HG03159 (cell line): ENCODE measurements around the gene ZNF548.
"Not testable (repeated sequence)": the region's sequence is repeated elsewhere in the genome, so short reads cannot be mapped to it uniquely, and the experiment has no call there.

ENCODE experiments used
- ATAC-seq: cut with Tn5 transposase; IDR thresholded peaks from one replicate; pipeline ENCODE4 v1.9.1; 2021; ENCODE audit warnings: mild to moderate bottlenecking, moderate library complexity; ENCODE audit not compliant: unreplicated experiment

The ZNF548 gene

DNA sequence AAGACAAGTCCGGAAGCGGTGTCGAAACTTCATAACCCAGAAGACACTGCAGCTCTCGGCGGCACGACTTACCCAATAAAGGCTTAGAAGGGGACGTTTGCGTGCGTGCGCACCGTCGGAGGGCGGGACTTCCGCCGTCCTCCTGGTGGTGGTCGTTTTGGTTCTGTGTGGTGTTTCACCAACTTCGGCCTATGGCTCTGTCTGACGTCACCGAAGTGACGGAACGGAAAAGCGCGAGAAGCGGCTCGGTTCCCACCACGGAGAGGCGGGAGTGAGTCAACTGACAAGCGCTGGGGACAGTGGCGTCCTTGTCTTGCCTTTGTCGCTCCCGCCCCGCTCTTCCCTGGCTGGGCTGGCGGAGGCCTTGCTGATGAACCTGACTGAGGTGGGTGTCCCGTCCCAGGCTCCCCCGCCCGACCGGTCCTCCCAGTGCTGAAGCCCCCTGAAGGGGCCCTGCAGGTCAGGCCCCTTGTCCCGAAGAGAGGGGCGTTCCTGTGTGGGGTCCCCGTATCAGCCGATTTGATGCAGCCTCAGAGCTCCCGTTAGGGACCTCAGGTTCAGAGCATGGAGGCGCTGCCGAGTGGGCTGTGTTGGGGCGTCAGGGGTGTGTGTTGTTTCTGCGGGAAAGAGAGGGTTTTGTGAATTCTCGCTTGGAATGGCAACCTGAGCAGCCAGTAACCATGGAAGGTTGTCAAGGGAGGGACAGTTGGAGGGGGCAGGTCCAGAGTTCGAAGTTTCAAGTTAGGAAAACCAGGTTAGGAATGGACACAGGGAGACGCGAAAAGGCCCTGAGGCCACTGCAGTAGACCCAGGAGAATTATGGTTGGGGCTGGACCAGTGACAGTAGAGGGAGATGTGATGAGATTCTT lies at the start of gene ZNF548:
Gene ZNF548, plus strand, starts transcription at position 125 of the 869 bp plus-strand sequence. Its CDS starts 246 bp downstream, at position 371.
- ATAC-seq, result peak; percentile 99

DNA sequence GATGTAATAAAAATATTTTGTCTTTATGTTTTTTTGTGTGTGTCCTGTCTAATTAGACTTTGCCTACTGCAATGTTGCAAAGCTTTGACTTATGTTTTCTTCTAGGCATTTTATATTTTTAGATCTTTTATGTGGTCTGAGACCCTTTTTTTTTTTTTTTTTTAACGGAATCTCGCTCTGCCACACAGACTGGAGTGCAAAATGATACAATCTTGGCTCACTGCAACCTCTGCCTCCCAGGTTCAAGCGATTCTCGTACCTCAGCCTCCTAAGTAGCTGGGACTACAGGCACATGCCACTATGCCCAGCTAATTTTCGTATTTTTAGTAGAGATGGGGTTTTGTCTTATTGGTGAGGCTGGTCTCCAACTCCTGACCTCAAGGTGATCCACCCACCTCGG lies 47.1 kb upstream of the ZNF548 start:
- no peak for ATAC-seq

DNA sequence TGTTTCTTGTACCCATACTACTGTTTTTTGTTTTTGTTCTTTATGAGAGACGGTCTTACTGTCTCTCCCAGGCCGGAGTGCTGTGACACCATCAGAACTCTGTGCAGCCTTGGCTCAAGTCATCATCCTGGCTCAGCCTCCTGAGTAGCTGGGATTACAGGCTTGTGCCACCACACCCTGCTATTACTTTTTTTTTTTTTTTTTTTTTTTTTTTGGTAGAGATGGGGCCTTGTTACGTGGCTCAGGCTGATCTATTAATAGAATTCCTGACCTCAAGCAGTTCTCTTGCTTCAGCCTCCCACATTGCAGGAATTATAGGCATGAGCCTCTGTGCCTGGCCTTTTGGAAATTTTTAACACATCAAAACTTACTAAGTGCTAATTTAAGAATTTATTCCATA lies 41.5 kb upstream of the ZNF548 start:
- no peak for ATAC-seq

DNA sequence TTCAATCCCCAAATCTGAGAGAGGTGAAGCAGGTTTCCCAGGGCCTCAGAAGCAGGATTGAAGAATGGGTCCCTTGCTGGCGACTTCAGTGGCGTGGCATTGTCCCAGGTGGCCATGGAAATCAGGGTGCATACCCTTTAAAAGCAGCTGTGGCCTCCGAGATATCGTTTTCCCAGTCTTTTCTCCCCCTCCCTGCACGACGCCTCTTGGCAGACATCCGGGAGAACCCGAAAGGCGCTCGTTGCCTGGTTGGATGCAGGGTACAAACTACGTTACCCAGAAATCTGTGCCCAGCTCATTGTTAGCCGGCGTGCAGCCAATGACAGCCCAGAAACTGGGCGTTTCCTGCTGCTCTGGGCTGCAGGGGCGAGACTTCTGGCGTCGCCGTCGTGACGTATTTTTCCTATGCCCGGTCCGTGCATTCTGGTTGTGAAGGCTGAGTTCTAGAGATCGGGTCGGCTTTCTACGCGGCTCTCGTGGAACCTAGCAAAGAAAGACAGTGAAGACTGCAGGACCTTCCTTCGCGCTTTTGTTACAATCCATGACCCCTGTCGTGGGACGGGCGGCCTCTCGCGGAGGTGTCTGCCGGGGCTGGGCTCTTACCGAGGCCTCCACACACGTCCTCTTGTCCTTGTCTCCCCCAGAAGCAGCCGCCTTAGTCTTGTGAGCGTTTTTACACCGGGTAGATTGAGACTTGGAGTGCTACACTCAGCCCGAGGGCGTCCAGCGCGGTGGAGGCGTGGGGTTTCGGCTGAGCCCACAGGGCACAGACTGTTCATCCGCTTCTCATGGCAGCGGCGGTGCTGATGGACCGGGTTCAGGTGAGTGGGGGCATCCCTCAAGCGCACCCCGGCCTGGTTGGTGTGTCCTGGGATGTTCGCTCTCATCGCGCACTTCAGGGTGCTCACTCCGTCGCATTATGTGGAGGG lies 38.5 kb upstream of the ZNF548 start, which contains the start of gene ZNF304:
Gene ZNF304, plus strand, starts transcription at position 395 of the 929 bp plus-strand sequence. Its CDS starts 394 bp downstream, at position 789.
- ATAC-seq, result peak; percentile 99

DNA sequence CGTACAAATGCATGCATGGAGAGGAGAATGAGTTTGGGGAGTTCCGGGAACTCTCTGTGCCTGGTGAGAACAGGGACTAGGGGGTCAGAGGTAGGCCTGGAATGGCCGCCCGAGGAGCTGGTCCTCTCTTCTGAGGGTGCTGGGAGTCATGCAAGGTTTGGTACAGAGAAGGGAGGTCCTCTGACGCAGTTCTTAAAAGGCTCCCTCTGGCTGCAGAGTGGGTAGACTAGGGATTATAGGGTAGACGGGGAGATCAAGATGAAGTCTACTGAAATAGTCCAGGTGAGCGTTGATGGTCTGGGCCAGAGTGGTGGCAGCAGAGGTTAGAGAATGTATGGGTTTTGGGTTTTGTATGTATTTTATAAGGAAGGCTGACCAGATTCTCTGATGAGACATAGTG lies 37.8 kb upstream of the ZNF548 start:
- no peak for ATAC-seq

DNA sequence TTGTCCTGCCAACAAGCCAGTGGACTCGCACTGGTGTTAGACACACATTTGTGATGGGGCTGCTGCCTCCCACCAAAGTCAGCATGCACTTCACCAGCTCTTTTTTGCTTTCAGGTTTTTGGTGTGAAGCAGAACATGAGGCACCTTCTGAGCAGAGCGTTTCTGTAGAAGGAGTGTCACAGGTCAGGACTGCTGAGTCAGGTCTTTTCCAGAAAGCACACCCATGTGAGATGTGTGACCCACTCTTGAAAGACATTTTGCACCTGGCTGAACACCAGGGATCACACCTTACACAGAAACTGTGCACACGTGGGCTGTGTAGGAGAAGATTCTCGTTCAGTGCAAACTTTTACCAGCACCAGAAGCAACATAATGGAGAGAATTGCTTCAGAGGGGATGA lies 33.7 kb upstream of the ZNF548 start:
- no peak for ATAC-seq

DNA sequence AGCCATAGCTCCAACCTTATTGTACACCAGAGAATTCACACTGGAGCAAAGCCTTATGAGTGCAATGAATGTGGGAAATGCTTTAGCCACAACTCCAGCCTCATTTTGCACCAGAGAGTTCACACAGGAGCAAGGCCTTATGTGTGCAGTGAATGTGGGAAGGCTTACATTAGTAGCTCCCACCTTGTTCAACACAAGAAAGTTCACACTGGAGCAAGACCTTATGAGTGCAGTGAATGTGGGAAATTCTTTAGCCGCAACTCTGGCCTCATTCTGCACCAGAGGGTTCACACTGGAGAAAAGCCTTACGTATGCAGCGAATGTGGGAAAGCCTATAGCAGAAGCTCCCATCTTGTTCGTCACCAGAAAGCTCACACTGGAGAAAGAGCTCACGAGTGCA lies 32.2 kb upstream of the ZNF548 start:
- no peak for ATAC-seq

DNA sequence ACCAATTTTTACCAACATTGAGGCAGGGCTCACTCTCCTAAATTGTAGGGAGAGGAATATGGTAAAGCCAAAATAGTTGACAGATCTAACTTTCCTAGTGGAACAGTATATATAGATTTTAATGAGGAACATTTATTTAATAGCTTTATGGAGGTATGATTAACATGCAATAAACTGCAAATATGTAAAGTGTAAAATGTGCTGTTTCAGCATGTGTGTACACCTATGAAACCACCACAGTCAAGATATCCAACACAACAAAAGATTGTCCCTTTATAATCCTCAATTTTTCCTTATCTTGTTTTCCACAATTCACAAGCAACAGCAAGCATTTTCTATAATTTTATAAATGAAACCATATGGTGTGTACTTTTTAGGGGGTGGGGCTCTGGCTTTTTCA lies 30.4 kb upstream of the ZNF548 start:
- no peak for ATAC-seq

DNA sequence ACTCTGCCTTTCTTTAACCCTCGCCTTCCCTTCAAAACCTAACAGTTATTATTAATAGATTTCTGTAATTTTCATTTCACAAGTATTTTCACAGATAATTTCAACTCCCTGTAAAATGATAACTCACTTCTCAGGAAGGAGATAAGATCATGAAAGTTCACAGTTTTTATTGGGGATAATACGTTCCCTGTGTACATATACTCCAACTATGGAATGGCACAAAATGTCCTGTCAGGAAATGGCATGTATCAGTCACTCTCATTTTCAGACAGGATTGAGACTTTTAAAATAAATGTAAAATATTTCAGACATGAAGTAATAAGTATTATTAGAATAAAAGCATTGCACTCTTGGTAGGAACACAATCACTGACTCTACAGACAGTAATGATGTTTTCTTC lies 27.2 kb upstream of the ZNF548 start:
- no peak for ATAC-seq

DNA sequence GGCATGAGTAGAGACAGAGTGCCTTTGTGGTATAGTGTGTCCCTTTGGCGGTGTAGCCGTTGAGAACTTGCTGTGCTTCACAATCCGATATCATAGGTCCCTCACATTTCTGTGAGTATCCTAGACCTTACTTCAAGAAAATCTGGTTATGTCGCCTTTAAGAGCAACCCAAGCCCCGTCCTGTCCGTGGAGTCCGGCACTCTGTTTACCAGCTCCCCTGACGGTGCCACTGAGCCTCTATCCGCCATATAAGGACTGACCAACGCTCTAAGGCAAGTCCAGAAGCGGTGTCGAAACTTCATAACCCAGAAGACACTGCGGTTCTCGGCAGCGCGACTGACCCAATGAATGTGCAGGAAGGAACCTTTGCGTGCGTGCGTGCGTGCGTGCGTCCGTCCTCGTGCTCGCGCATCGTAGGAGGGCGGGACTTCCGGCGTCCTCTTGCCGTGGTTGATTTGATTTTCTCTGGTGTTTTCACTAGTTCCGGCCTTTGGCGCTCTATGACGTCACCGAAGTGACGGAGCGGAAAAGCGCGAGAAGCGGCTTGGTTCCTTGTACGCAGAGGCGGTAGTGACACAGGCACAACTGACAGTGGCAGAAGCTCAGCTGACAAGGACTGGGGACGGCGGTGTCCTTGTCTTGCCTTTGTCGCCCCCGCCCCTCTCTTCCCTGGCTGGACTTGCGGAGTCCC lies 26.5 kb upstream of the ZNF548 start, which contains the start of the genes TRAPPC2B and ZNF547:
Gene TRAPPC2B, plus strand, starts transcription at position 555 of the 691 bp plus-strand sequence. CDS start 1,283 bp downstream, outside the sequence.
Gene ZNF547, plus strand, starts transcription at position 555 of the 691 bp plus-strand sequence. CDS start 5,005 bp downstream, outside the sequence.
- ATAC-seq, result peak; percentile 94

DNA sequence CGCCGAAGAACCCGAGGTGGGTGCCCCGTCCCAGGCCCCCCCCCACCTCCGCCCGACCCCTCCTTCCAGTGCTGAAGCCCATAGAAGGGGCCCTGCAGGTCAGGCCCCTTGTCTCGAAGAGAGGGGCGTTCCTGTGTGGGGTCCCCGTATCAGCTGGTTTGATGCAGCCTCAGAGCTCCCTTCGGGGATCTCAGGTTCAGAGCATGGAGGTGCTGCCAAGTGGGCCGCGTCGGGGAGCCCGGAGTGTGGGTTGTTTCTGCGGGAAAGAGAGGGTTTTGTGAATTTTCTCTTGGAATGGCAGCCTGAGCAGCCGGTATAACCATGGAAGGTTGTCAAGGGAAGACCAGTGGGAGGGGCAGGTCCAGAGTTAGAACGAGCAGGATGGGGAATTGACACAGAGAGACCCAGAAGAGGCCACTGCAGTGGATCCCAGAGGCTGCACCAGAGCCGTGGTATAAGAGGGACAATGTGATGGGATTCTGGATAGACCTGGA lies 25.9 kb upstream of the ZNF548 start:
- ATAC-seq, result no peak

DNA sequence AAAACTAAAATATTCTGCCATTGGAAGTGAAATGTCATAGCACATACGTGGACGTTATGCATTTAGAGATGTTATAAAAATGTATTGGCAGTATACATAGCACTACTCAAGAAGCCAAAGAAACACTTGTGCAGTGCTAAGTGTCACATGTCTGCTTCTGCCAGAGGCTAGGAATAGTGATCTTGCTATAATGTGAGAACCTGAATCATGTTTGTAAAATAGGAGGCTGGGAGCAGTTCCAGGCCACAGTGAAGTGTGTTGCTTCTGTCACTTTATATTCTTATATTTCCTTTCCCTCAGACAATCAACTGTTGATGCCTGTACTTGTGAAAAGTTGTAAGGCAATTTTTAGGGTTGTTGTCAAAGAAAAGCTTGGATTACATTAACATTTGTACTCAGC lies 22.9 kb upstream of the ZNF548 start:
- no peak for ATAC-seq

DNA sequence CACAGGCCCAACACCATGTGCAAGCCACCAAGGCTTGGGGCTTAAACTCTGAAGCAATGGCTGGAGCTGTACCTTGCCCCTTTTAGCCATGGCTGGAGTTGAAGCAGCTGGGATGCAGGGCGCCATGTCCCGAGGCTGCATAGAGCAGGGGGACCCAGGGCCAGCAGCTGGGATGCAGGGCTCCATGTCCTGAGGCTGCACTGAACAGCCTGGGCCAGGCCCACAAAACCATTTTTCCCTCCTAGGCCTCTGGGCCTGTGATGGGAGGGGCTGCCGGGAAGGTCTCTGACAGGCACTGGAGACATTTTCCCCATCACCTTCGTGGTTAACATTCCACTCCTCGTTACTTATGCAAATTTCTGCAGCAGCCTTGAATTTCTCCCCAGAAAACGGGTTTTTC lies 15.5 kb upstream of the ZNF548 start:
- ATAC-seq, result no peak

DNA sequence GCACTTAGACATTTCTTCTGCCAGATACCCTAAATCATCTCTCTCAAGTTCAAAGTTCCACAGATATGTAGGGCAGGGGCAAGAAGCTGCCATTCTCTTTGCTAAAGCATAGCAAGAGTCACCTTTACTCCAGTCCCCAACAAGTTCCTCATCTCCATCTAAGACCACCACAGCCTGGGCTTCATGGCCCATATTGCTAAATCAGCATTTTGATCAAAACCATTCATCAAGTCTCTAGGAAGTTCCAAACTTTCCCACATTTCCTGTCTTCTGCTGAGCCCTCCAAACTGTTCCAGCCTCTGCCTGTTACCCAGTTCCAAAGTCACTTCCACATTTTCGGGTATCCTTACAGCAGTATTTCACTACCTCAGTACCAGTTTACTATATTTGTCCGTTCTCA lies 15.0 kb upstream of the ZNF548 start:
- not testable (repeated sequence) for ATAC-seq

DNA sequence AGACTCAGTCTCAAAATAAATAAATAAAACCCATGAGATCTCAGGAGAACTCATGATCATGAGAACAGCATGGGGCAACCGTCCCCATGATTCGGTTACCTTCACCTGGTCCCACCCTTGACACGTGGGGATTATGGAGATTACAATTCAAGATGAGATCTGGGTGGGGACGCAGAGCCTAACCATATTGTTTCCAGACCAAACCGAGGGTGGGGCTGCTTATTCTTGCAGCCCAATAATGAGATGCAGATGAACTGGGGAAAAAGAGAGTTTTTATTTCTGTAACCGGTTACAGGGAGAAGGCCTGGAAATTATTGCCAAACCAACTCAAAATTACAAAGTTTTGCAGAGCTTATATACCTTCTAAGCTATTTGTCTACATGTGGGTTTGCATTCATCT lies 13.5 kb upstream of the ZNF548 start:
- ATAC-seq, result no peak

DNA sequence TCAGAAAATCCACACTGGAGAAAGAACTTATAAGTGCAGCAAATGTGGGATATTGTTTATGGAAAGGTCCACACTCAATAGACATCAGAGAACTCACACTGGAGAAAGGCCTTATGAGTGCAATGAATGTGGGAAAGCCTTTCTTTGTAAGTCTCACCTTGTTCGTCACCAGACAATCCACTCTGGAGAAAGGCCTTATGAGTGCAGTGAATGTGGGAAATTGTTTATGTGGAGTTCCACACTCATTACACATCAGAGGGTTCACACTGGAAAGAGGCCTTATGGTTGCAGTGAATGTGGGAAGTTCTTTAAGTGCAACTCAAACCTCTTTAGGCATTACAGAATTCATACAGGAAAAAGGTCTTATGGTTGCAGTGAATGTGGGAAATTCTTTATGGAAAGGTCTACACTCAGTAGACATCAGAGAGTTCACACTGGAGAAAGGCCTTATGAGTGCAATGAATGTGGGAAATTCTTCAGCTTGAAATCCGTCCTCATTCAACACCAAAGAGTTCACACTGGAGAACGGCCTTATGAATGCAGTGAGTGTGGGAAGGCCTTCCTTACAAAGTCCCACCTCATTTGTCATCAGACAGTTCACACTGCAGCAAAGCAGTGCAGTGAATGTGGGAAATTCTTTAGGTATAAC lies 12.0 kb upstream of the ZNF548 start:
- ATAC-seq, result no peak

DNA sequence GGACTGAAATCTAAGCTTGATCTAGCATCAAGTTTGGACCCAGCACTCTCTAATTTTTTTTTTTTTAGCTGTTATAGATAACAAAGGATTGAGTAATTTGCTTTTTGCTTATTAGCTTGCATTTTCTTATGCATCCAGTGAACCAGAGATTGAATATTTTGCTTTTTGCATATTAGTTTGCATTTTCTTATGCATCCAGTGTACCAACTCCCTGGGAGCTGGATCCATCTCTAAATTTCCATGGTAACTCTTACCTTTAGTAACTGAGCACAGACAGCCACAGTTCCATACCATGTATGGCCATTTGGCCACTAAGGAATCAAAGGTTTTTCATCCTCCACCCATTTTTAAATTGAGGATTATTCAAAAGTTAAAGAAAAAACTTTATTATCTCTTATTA lies 8.7 kb upstream of the ZNF548 start:
- no peak for ATAC-seq

DNA sequence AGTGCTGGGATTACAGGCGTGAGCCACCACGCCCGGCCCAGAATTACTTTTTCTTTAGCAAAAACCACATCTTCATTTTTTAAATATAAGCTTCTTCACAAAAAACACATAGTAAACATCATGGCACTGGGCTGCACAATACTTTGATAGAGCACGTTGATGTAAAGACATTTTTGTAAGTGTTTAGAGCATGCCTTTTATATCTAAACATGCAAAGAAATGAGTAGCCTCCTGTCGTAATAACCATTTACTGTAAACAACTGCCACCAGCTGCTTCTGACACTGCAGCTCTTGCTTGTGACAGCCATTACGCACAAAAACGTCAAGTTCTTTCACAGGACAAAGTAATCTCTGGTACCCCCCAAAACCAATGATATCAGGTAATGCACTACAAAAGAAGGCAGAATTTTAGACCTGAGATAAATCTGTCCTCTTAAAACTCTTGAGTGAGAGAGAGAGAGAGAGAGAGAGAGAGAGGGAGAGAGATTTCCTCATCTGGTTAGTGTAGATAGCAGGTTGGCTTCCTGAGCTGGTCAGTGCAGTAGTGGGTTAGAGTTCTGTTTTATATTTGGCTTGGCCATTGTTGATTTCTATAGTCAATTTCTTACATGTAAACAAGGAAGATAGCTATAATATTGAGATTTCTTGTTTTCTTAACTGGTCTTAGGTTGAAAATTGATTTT lies 6.7 kb upstream of the ZNF548 start:
- ATAC-seq, result no peak

DNA sequence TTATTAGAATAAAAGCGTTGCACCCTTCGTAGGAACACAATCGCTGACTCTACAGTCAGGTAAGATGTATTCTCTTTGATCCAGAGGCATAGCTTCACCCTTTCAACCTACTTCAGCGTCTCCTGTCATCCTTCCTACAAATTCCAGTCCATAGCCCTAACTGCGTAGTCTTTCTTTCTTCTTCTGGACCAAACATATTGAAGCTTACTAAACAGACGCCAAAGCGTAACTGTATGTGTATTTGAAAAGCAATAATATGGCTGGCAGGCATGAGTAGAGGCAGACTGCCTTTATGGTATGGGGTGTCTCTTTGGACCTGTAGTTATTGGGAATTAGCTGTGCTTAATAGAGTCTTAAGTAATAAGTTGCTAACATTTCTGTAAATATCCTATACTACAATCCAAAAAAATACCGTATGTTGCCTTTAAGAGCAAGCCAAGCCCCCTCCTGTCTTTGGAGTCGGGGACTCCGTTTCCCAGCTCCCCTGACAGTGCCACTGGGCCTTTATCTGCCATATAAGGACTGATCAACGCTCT lies 392 bp upstream of the ZNF548 start:
- peak; percentile 9 for ATAC-seq
